ENCODE measurements around the gene TUT1.
"Not testable (repeated sequence)": the region's sequence is repeated elsewhere in the genome, so short reads cannot be mapped to it uniquely, and the experiment has no call there.

TUT1 gene, protein sequence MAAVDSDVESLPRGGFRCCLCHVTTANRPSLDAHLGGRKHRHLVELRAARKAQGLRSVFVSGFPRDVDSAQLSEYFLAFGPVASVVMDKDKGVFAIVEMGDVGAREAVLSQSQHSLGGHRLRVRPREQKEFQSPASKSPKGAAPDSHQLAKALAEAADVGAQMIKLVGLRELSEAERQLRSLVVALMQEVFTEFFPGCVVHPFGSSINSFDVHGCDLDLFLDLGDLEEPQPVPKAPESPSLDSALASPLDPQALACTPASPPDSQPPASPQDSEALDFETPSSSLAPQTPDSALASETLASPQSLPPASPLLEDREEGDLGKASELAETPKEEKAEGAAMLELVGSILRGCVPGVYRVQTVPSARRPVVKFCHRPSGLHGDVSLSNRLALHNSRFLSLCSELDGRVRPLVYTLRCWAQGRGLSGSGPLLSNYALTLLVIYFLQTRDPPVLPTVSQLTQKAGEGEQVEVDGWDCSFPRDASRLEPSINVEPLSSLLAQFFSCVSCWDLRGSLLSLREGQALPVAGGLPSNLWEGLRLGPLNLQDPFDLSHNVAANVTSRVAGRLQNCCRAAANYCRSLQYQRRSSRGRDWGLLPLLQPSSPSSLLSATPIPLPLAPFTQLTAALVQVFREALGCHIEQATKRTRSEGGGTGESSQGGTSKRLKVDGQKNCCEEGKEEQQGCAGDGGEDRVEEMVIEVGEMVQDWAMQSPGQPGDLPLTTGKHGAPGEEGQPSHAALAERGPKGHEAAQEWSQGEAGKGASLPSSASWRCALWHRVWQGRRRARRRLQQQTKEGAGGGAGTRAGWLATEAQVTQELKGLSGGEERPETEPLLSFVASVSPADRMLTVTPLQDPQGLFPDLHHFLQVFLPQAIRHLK

GRCh38 chr11:62591448-62592145 lies at the start of gene TUT1:
Gene TUT1, minus strand, starts transcription at chr11:62591523. Its CDS starts 38 bp downstream, at chr11:62591485.
- DNase-seq (ENCODE audit: low read depth): peak; percentile 92

DNA sequence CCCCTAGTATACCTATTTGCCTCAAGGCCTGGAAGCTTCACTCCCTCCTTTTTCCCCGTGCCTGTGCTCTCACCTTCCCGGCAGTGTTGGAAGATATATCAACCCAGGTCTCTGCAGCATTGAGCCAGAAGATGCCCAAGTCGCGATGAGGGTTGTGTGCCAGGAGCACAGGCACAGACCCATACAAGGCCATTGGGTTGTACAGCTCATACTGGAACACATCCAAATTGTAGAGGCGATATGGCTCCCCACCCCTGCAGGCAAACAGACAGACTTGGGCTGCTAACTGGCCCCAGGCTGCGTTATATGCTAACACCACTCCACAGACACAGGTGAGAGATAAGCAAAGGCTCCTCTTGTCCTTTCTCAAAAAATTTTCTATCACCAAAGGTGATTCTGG lies 41.2 kb upstream of the TUT1 start:
- no peak for DNase-seq (ENCODE audit: low read depth)

DNA sequence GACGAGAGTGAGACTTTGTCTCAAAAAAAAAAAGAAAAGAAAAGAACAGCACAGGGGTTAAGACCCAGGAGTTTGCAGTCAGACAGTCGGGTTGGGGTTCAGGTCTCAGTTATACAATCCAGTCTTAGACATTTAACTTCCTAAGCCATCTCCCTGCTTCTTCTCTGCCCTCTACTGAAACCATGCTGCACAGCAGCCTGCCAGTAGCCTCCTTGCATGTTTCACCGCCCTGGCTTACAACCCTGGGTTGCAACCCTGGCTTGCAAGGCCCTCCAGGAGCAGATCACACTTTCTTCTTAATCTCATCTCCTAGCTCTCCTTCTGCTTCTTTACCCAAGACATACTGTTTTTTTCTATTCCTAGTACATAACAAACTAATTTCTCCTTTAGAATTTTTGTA lies 36.4 kb upstream of the TUT1 start:
- no peak for DNase-seq (ENCODE audit: low read depth)

GRCh38 chr11:62622476-62623089 lies 31.3 kb upstream of the TUT1 start:
- DNase-seq (ENCODE audit: low read depth): no peak

DNA sequence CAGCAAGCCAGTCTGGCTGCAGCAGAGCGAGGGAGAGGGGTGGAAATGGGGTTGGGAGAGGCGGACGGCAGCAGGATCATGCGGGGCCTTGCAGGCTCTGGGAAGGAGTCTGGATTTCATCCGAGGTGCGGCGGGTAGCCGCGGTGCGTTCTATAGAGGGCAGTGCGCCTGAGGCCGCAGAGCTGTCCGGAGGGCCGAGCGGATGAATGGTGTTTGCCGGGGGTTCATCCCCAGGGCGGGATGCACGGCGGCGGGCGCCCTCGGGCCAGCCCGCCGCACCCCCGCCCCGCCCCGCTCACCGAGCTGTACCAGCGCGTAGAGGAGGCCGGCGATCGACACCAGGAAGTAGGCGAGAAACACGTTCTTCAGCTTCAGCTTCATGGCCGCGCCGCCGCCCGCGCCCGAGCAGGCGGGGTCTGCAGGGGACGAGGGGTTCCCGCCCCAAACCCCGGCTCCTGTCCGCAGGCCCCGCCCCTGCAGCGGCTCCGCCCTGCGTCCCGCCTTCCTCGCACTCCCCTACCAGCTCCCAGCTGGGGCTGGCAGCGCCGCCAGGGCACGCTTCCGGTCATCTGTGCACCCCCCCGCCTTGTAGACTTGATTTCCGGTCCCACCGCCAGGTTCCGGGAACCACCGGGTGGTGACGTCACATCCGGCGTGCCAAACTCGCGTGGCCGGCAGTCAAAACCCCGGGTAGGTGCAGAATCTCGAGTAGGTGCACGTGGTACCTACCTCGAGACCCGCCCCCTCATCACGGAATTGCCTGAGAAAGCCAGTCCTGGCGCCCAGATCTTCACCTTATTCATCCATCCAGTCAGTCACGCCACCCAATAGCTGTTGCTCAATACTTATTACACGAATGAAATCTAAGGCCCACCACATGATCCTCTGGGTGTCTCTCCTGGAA lies 30.5 kb upstream of the TUT1 start, which contains the start of gene B3GAT3:
Gene B3GAT3 (minus strand): TSS at position 420 of the 904 bp plus-strand sequence. CDS start 39 bp downstream, at position 381.
- peak; percentile 90 for DNase-seq (ENCODE audit: low read depth)

GRCh38 chr11:62621027-62621566 lies 29.8 kb upstream of the TUT1 start:
- no peak for DNase-seq (ENCODE audit: low read depth)

GRCh38 chr11:62616957-62617356 lies 25.6 kb upstream of the TUT1 start:
- not testable (repeated sequence) for DNase-seq (ENCODE audit: low read depth)

DNA sequence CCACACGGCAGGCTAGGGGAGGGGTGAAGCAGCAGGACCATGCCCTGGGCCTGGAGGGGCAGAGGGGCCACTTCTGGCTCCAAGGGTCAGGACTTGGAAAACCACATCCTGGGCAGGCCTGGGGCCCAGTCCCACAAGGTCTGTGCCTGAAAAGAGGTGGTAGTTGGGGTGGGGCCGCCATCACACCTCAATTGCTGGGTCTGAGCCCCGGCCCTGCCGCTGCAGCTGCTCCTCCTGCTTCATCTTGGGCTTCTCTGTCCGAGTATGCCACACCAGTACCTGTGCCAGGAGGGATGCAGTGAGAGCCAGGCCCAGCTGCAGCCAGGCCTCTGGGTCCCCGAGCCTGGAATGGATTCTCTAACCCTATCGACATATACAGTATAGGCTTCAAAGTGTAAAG lies 24.2 kb upstream of the TUT1 start:
- no peak for DNase-seq (ENCODE audit: low read depth)

- no peak for DNase-seq (ENCODE audit: low read depth)
Observed at GRCh38 chr11:62614275-62614674, 23.0 kb upstream of the TUT1 start.

- DNase-seq (ENCODE audit: low read depth): no peak
Observed at GRCh38 chr11:62613291-62613778, 22.0 kb upstream of the TUT1 start.

DNA sequence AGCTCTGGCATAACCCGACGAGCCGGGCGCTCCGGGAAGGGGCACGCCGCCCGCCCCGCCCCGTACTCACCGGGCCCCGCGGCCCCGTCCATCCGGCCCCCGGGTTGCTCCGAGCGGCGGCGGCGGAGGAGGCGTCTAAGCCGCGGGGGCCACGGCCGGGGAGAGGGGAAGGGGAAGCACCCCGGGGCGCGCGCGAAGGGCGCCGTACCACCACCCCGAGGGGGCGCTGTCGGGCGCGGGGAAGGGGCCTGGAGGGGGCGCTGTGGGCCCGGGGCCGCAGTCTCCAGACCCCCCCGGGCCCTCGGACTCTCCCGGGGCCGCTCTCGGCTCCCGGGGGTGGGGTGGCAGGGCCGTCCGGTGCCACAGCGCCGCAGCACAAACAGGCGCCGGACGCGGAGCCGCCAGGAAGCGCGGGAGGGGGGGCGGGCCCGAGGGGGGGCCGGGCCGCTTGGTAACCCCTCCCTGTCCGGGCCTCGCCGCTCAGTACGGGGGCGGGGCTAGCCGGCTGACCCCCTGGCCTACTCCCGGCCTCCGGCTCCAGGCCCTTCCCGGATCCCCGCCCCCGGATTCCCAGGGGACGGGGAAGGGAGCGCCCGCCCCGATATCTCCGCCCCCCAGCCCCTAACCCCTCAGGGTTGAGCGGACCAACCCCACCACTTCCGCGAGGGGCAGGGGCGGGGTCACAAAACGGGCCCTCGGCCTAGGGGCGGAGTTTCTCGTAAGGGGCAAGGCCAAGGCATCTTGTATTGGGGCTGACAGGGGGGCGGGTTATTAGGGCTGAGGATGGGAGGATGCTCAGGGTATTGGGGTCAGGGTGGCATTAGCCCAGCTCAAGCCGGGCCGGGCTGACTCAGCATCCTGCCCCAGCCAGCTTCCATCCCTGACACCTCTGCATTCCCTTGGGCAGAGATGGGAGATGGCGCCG lies 21.3 kb upstream of the TUT1 start, which contains the start of the genes EML3 and ROM1:
Gene EML3 (minus strand): TSS at position 410 of the 925 bp plus-strand sequence. CDS start 318 bp downstream, at position 92.
Gene ROM1 (plus strand): TSS at position 892 of the 925 bp plus-strand sequence. CDS start 25 bp downstream, at position 917.
- peak; percentile 85 for DNase-seq (ENCODE audit: low read depth)

DNA sequence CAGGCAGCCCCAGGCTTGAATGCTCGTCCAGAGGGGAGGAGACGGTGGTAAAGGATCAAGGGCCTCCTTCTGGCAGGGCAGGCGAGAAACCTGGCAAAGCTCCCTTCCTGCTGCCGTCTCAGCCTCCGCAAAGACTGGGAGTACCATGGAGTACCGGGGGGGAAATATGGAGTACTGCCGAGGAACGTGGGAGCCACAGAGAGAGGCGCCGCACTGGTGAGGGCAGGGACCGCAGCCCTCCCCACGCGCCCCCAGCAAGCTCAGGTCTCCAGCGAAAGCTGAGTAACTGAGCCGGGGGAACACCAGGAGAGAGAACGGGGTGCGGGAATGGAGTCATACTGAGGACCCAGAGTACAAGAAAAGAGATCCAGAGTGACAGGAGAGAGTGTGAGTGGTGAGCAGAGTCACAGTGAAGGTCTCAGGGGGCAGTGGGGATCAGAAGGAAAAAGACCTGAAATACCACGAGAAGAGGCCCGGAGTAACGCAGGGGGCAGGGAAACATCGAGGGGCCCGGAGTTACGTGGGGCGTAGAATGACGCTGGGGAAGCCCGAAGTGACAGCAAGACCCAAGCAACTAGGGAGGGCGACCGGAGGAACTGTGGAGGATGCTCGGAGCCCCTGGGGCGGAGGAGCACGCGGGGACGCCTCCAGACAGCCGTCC lies 20.5 kb upstream of the TUT1 start:
- no peak for DNase-seq (ENCODE audit: low read depth)

- DNase-seq (ENCODE audit: low read depth): no peak
Observed at GRCh38 chr11:62610814-62611704, 19.7 kb upstream of the TUT1 start.

GRCh38 chr11:62610403-62610802 lies 19.1 kb upstream of the TUT1 start:
- no peak for DNase-seq (ENCODE audit: low read depth)

- no peak for DNase-seq (ENCODE audit: low read depth)
Observed at GRCh38 chr11:62608776-62609175, 17.5 kb upstream of the TUT1 start.

DNA sequence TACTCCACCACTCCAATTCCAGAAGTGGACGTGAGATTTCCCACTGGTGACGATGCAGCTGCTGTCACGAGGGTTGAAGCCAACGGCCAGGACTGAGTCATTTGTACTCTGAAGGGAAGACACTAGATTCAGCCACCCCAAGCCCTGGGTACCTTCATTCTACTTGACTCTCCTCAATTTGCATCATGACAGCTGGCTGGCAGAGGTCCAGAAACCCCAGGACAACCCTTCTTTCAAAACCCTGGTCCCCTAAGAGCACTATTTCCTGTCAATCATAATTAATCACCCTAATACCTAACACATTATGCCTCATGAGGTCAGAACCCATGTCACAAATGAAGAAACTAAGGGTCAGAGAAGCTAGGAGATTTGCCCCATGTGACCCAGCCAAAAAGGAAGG lies 16.4 kb upstream of the TUT1 start:
- no peak for DNase-seq (ENCODE audit: low read depth)

GRCh38 chr11:62605902-62606301 lies 14.6 kb upstream of the TUT1 start:
- no peak for DNase-seq (ENCODE audit: low read depth)

Measured in activated T-cell treated with anti-CD3 and anti-CD28 coated beads for 1 hour (primary cell).